PC-9 (cell line): ENCODE results near the gene DGCR2. TPM values are rescaled to one million over a fixed set of nuclear protein-coding genes. Genes with fewer than 3 reads are reported as not detected.

Experiments
- BruUV-seq: library from RNA; stranded (reverse); fragments of 400-500 nt; replicated peaks from 2 replicates; lab custom pipeline; 2021; lab: Mats Ljungman, UMichigan
- CTCF ChIA-PET: fragments of 300-600 bp; sonication (Branson Sonifier 250); formaldehyde crosslinking; loops from one replicate; lab custom pipeline; 2022; ENCODE audit warnings: antibody characterized with exemption; lab: Charles Lee
- POLR2A ChIA-PET: fragments of 300-600 bp; sonication (Branson Sonifier 250); formaldehyde crosslinking; loops from one replicate; lab custom pipeline; 2022; ENCODE audit warnings: antibody characterized with exemption; ENCODE audit not compliant: unreplicated experiment; lab: Charles Lee
- DNase-seq, 2 experiments: peaks; one replicate each; pipeline versions ENCODE4 v3.0.0 to v3.0.0-alpha.2; 2015 to 2022; ENCODE audit warnings: mixed read lengths in 1 of 2
- H2AFZ ChIP-seq: fragments of 200-600 bp; sonication (generic); 2 replicates; pipeline ENCODE4 v1.8.1; 2017; ENCODE audit warnings: antibody characterized with exemption
- H3F3A ChIP-seq: fragments of 200-600 bp; sonication (generic); 2 replicates; pipeline ENCODE4 v1.8.1; 2017; ENCODE audit warnings: antibody characterized with exemption, mild to moderate bottlenecking, low read depth; ENCODE audit not compliant: insufficient read depth
- H3K27ac ChIP-seq: fragments of 200-600 bp; sonication (generic); 2 replicates; pipeline ENCODE4 v1.6.1; 2016; ENCODE audit warnings: mixed run types
- H3K27me3 ChIP-seq: fragments of 200-600 bp; sonication (generic); 2 replicates; pipeline ENCODE4 v1.6.1; 2016; ENCODE audit warnings: low read depth, mixed run types; ENCODE audit not compliant: insufficient read depth
- H3K36me3 ChIP-seq: fragments of 200-600 bp; sonication (generic); 2 replicates; pipeline ENCODE4 v1.6.1; 2016; ENCODE audit warnings: low read depth, mixed run types
- H3K4me1 ChIP-seq: fragments of 200-600 bp; sonication (generic); replicated peaks from 2 replicates; pipeline ENCODE4 v1.6.1; 2016; ENCODE audit warnings: mixed run types; ENCODE audit not compliant: insufficient read depth
- H3K4me2 ChIP-seq: fragments of 200-600 bp; sonication (generic); 2 replicates; pipeline ENCODE4 v1.6.1; 2017; ENCODE audit warnings: mixed run types
- H3K4me3 ChIP-seq: fragments of 200-600 bp; sonication (generic); 2 replicates; pipeline ENCODE4 v1.6.1; 2016; ENCODE audit warnings: mixed run types
- H3K79me2 ChIP-seq: fragments of 200-600 bp; sonication (generic); 2 replicates; pipeline ENCODE4 v1.6.1; 2017; ENCODE audit warnings: low read depth, mixed run types
- H3K9me2 ChIP-seq: fragments of 200-600 bp; sonication (generic); 2 replicates; pipeline ENCODE4 v1.8.1; 2017; ENCODE audit warnings: mild to moderate bottlenecking; ENCODE audit not compliant: insufficient read depth
- H3K9me3 ChIP-seq: fragments of 200-600 bp; sonication (generic); 2 replicates; pipeline ENCODE4 v1.8.1; 2016; ENCODE audit warnings: low read depth; ENCODE audit not compliant: insufficient read depth
- H4K20me1 ChIP-seq: fragments of 200-600 bp; sonication (generic); 2 replicates; pipeline ENCODE4 v1.8.1; 2017; ENCODE audit not compliant: insufficient read depth
- CTCF ChIP-seq: fragments of 200-600 bp; sonication (generic); conservative IDR thresholded peaks from 2 replicates; pipeline ENCODE4 v1.6.1; 2017; ENCODE audit warnings: mixed run types, antibody characterized with exemption, mild to moderate bottlenecking, moderate library complexity
- EZH2 ChIP-seq: fragments of 200-600 bp; sonication (generic); IDR thresholded peaks from 2 replicates; pipeline ENCODE4 v1.8.0; 2017; ENCODE audit warnings: antibody characterized with exemption, low read depth
- intact Hi-C: fragments of 100-400 bp; cut with micrococcal nuclease; formaldehyde crosslinking; loops from one replicate; pipeline ENCODE4 v1.10.0; 2022; ENCODE audit not compliant: unreplicated experiment
- total RNA-seq: library from RNA; stranded (reverse); gene quantifications from 2 replicates; pipeline ENCODE4 v1.2.3, GENCODE V29; 2021

DGCR2 gene
- total RNA-seq, 1 experiment from 2014 or later = 37.6 TPM

GRCh38 chr22:19090183-19090582, 32.0 kb downstream of the DGCR2 start:
- Histone ChIP-seq H2AFZ (no peak overlapping the region), H3K4me1 (no peaks in the 10 kb centered on the region; the same call in 1 of the 2 replicates), H4K20me1 (peaks cover 7% of the 10 kb centered on the region; the same call in 1 of the 2 replicates), H3K27ac (no peak overlapping the region), H3K4me3 (no peak overlapping the region), H3F3A (no peaks in the 10 kb centered on the region), H3K36me3 (no peaks in the 10 kb centered on the region), H3K27me3 (no peaks in the 10 kb centered on the region), H3K9me2 (no peaks in the 10 kb centered on the region), H3K9me3 (no peaks in the 10 kb centered on the region), H3K79me2 (0 out of 2 replicates have a peak, but pooled peaks cover 3% of the 10 kb centered on the region), H3K4me2 (no peak overlapping the region)
- ChIA-PET POLR2A (no interaction called here), CTCF (no interaction called here)
- intact Hi-C loops = no loop called here
- no TSS peak for BruUV-seq
- TF ChIP-seq CTCF = no peak
- TF ChIP-seq EZH2 = no peak
- no peak for DNase-seq

- Histone ChIP-seq H3F3A (no peaks in the 10 kb centered on the region), H3K4me1 (no peaks in the 10 kb centered on the region; the same call in 1 of the 2 replicates), H3K4me2 (no peak overlapping the region), H3K9me3 (no peaks in the 10 kb centered on the region), H3K4me3 (no peak overlapping the region), H3K27ac (no peak overlapping the region), H3K27me3 (no peaks in the 10 kb centered on the region), H2AFZ (no peak overlapping the region), H3K36me3 (no peaks in the 10 kb centered on the region), H4K20me1 (peaks cover 4% of the 10 kb centered on the region; the same call in 1 of the 2 replicates), H3K9me2 (no peaks in the 10 kb centered on the region), H3K79me2 (0 out of 2 replicates have a peak, but pooled peaks cover 3% of the 10 kb centered on the region)
- no TSS peak for BruUV-seq
- DNase-seq = no peak
- TF ChIP-seq EZH2 (no peak), CTCF (no peak)
- POLR2A ChIA-PET = no interaction called here
- CTCF ChIA-PET = no interaction called here
- intact Hi-C loops = no loop called here
These were observed 33.2 kb downstream of the DGCR2 start for GRCh38 chr22:19088866-19089595.

- TF ChIP-seq CTCF = no peak
- no peak for TF ChIP-seq EZH2
- H3K4me1 ChIP-seq = no peaks in the 10 kb centered on the region; the same call in 1 of the 2 replicates
- no peaks in the 10 kb centered on the region for H3K36me3 ChIP-seq
- ChIA-PET POLR2A (no interaction called here), CTCF (no interaction called here)
- no peaks in the 10 kb centered on the region for H3K9me3 ChIP-seq
- H3K4me2 ChIP-seq = no peak overlapping the region
- 0 out of 2 replicates have a peak, but pooled peaks cover 3% of the 10 kb centered on the region for H3K79me2 ChIP-seq
- no TSS peak for BruUV-seq
- H3K4me3 ChIP-seq = no peak overlapping the region
- DNase-seq = no peak
- peaks cover 4% of the 10 kb centered on the region; the same call in 1 of the 2 replicates for H4K20me1 ChIP-seq
- no peaks in the 10 kb centered on the region for H3K9me2 ChIP-seq
- H2AFZ ChIP-seq = no peak overlapping the region
- H3F3A ChIP-seq = no peaks in the 10 kb centered on the region
- no peaks in the 10 kb centered on the region for H3K27me3 ChIP-seq
- intact Hi-C loops = no loop called here
- H3K27ac ChIP-seq = no peak overlapping the region
These were observed 35.3 kb downstream of the DGCR2 start for GRCh38 chr22:19086896-19087295.
